ENCODE data around the gene AURKA. TPM values are rescaled to one million over a fixed set of nuclear protein-coding genes. Genes with fewer than 3 reads are reported as not detected.
A peak's percentile ranks its signal among the peaks of the same experiment; 100 is the strongest.

AURKA gene
- total and polyA plus RNA-seq, 9 of the 15 experiments (the other 6 are each of a cell fraction or from before 2014, with no cell fraction given), result 72.7 to 162 (median 113) TPM

DNA sequence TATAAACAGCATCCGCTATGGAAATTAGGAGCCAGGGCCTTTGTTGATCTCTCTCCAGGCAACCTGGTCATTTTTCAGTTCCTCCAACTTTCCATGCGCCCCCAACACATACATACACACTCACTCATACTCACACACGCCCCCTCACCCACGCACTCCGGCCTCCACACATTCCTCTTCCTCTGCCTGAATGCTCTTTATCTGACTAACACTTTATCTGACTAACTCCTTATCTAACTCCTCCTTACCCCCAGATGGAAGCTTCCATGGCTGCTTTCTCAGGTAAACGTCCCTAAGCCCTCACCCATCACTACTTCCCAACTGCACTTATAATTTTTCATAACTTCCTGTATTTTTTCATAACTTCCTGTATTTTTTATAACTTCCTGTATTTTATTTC, 37.5 kb upstream of the AURKA start (continued):
- TF ChIP-seq, protein P1, sequence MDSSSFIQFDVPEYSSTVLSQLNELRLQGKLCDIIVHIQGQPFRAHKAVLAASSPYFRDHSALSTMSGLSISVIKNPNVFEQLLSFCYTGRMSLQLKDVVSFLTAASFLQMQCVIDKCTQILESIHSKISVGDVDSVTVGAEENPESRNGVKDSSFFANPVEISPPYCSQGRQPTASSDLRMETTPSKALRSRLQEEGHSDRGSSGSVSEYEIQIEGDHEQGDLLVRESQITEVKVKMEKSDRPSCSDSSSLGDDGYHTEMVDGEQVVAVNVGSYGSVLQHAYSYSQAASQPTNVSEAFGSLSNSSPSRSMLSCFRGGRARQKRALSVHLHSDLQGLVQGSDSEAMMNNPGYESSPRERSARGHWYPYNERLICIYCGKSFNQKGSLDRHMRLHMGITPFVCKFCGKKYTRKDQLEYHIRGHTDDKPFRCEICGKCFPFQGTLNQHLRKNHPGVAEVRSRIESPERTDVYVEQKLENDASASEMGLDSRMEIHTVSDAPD (CRISPR knock-in tag; IDR thresholded peaks at IDR 0.05), result no peak
- TF ChIP-seq CREM (IDR thresholded peaks at IDR 0.05; ENCODE audit: low read depth), result peak; percentile 55
- TF ChIP-seq SPI1 (IDR thresholded peaks at IDR 0.05; ENCODE audit: borderline replicate concordance, low read depth, low read length), result 0 out of 2 replicates have a peak, but pooled peaks have one; percentile 2
- TF ChIP-seq FOXA1 (IDR thresholded peaks at IDR 0.05; ENCODE audit: borderline replicate concordance), result no peak
- TF ChIP-seq, protein P2, sequence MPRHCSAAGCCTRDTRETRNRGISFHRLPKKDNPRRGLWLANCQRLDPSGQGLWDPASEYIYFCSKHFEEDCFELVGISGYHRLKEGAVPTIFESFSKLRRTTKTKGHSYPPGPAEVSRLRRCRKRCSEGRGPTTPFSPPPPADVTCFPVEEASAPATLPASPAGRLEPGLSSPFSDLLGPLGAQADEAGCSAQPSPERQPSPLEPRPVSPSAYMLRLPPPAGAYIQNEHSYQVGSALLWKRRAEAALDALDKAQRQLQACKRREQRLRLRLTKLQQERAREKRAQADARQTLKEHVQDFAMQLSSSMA (CRISPR knock-in tag; IDR thresholded peaks at IDR 0.05), result no peak
- no peak for TF ChIP-seq NRF1 (conservative IDR thresholded peaks at IDR 0.05 in 1 of 2, IDR thresholded peaks at IDR 0.05 in 1 of 2)
- TF ChIP-seq FOXJ2 (tag; IDR thresholded peaks at IDR 0.05), result no peak
- TF ChIP-seq MECOM (CRISPR knock-in tag; IDR thresholded peaks at IDR 0.05), result no peak
- TF ChIP-seq, protein P3, sequence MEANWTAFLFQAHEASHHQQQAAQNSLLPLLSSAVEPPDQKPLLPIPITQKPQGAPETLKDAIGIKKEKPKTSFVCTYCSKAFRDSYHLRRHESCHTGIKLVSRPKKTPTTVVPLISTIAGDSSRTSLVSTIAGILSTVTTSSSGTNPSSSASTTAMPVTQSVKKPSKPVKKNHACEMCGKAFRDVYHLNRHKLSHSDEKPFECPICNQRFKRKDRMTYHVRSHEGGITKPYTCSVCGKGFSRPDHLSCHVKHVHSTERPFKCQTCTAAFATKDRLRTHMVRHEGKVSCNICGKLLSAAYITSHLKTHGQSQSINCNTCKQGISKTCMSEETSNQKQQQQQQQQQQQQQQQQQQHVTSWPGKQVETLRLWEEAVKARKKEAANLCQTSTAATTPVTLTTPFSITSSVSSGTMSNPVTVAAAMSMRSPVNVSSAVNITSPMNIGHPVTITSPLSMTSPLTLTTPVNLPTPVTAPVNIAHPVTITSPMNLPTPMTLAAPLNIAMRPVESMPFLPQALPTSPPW (CRISPR knock-in tag; IDR thresholded peaks at IDR 0.05), result no peak
- peak; percentile 40 for TF ChIP-seq MTA2 (IDR thresholded peaks at IDR 0.05; ENCODE audit: low read depth)
- TF ChIP-seq, protein P4, sequence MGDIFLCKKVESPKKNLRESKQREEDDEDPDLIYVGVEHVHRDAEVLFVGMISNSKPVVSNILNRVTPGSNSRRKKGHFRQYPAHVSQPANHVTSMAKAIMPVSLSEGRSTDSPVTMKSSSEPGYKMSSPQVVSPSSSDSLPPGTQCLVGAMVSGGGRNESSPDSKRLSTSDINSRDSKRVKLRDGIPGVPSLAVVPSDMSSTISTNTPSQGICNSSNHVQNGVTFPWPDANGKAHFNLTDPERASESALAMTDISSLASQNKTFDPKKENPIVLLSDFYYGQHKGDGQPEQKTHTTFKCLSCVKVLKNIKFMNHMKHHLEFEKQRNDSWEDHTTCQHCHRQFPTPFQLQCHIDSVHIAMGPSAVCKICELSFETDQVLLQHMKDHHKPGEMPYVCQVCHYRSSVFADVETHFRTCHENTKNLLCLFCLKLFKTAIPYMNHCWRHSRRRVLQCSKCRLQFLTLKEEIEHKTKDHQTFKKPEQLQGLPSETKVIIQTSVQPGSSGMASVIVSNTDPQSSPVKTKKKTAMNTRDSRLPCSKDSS (IDR thresholded peaks at IDR 0.05; ENCODE audit: low read depth, partially characterized antibody), result no peak
- peak; percentile 91 for TF ChIP-seq SMARCE1 (IDR thresholded peaks at IDR 0.05)
- TF ChIP-seq HDAC8 (tag; IDR thresholded peaks at IDR 0.05), result no peak
- no peak for TF ChIP-seq ZZZ3 (IDR thresholded peaks at IDR 0.05)
- peak; percentile 100 for TF ChIP-seq EGR1 (conservative IDR thresholded peaks at IDR 0.05)
- TF ChIP-seq MTA3 (IDR thresholded peaks at IDR 0.05; ENCODE audit: borderline replicate concordance), result no peak
- TF ChIP-seq, protein P5, sequence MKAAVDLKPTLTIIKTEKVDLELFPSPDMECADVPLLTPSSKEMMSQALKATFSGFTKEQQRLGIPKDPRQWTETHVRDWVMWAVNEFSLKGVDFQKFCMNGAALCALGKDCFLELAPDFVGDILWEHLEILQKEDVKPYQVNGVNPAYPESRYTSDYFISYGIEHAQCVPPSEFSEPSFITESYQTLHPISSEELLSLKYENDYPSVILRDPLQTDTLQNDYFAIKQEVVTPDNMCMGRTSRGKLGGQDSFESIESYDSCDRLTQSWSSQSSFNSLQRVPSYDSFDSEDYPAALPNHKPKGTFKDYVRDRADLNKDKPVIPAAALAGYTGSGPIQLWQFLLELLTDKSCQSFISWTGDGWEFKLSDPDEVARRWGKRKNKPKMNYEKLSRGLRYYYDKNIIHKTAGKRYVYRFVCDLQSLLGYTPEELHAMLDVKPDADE (conservative IDR thresholded peaks at IDR 0.05; ENCODE audit: control insufficient read depth, low read depth, low read length), result no peak
- no peak for TF ChIP-seq NR4A1 (CRISPR knock-in tag; IDR thresholded peaks at IDR 0.05)
- TF ChIP-seq NR4A1 (tag; IDR thresholded peaks at IDR 0.05), result no peak
- TF ChIP-seq GABPA (tag; conservative IDR thresholded peaks at IDR 0.05; ENCODE audit: low read depth), result peak; percentile 58
- no peak for TF ChIP-seq MCM5 (IDR thresholded peaks at IDR 0.05; ENCODE audit: low read depth)
- peak; percentile 30; the same call in 1 of the 2 replicates for TF ChIP-seq CTBP1 (IDR thresholded peaks at IDR 0.05; ENCODE audit: borderline replicate concordance)
- TF ChIP-seq GATAD2B (IDR thresholded peaks at IDR 0.05; ENCODE audit: borderline replicate concordance), result no peak
- TF ChIP-seq THRAP3 (IDR thresholded peaks at IDR 0.05; ENCODE audit: borderline replicate concordance), result no peak
- no peak for TF ChIP-seq NR2F6 (CRISPR knock-in tag; IDR thresholded peaks at IDR 0.05)
- TF ChIP-seq SMAD1 (IDR thresholded peaks at IDR 0.05; ENCODE audit: low read depth, low read length, partially characterized antibody), result no peak

All from K562 (cell line).